OCI-LY3 (cell line): Measurements from ENCODE around the gene OSCP1.

ENCODE experiments used
- CTCF ChIP-seq: fragments of 200-600, 300-600 bp; sonication (generic); IDR thresholded peaks from 2 replicates; pipeline ENCODE4 v1.5.1; 2014; ENCODE audit warnings: antibody characterized with exemption, low read length, low read depth
- EZH2phosphoT487 ChIP-seq: fragments of 200-600 bp; shearing (Covaris generic); IDR thresholded peaks from 2 replicates; pipeline ENCODE4 v1.6.1; 2018; ENCODE audit warnings: antibody characterized with exemption, mixed run types, low read depth

DNA sequence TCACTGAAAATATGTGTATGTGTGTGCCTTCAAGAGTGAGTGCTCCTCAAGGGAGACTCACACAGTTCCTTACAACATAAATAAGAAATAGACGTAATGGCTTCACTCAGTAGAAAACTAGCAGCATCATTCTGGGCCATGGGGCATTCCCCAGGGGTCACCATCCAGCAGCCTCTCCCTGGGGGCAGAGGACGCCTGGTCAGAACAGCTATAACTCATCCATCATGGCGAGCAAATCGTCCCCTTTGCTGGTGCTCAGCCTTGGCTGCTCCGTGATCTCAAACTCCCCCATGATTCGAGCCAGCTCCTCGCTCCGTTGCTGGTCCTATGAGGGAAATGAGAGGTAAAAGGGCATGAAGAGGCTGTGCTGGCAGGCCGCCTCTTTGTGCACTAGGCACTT, 32.3 kb downstream of the OSCP1 start:
- TF ChIP-seq CTCF, result no peak
- no peak for TF ChIP-seq EZH2phosphoT487
